NCI-H1048 (cell line): ENCODE measurements around the gene NAB1.

Experiments used
- DNase-seq: peaks from one replicate; lab custom pipeline; 2025; lab: John Stamatoyannopoulos, UW

The NAB1 gene

GRCh38 chr2:190713471-190713870 is 64.6 kb downstream of the NAB1 start:
- no peak for DNase-seq

- no peak for DNase-seq
These were observed 66.1 kb downstream of the NAB1 start for GRCh38 chr2:190714958-190715357.

GRCh38 chr2:190716176-190716807 is 67.4 kb downstream of the NAB1 start:
- DNase-seq: no peak

- no peak for DNase-seq
These were observed 68.4 kb downstream of the NAB1 start for GRCh38 chr2:190717306-190717705.

- DNase-seq: no peak
These were observed 69.1 kb downstream of the NAB1 start for GRCh38 chr2:190717764-190718651.

GRCh38 chr2:190718652-190719526 is 70.0 kb downstream of the NAB1 start:
- no peak for DNase-seq

- no peak for DNase-seq
These were observed 71.4 kb downstream of the NAB1 start for GRCh38 chr2:190720276-190720675.

GRCh38 chr2:190720691-190721090 is 71.8 kb downstream of the NAB1 start:
- DNase-seq: no peak

- DNase-seq: no peak
These were observed 73.3 kb downstream of the NAB1 start for GRCh38 chr2:190722061-190722759.

- DNase-seq: no peak
These were observed 74.0 kb downstream of the NAB1 start for GRCh38 chr2:190722835-190723234.

GRCh38 chr2:190723397-190724090 is 74.7 kb downstream of the NAB1 start:
- no peak for DNase-seq

- DNase-seq: no peak
These were observed 77.4 kb downstream of the NAB1 start for GRCh38 chr2:190726255-190726654.

- DNase-seq: no peak
These were observed 87.5 kb downstream of the NAB1 start for GRCh38 chr2:190736355-190736754.

GRCh38 chr2:190740449-190740848 is 91.6 kb downstream of the NAB1 start:
- no peak for DNase-seq
